HCT116 (cell line): ENCODE results near the gene COTL1.

Experiments used
- ELF1 ChIP-seq: IDR thresholded peaks from 2 replicates; pipeline ENCODE4 v1.6.1; 2012; ENCODE audit warnings: low read depth, borderline replicate concordance
- EZH2 ChIP-seq: fragments of 200-600 bp; sonication (generic); IDR thresholded peaks from 2 replicates; pipeline ENCODE4 v1.6.1; 2017; ENCODE audit warnings: antibody characterized with exemption, mixed run types
- POLR2AphosphoS5 ChIP-seq: IDR thresholded peaks from 2 replicates; pipeline ENCODE4 v1.6.1; 2011; ENCODE audit warnings: mild to moderate bottlenecking, low read depth, low read length, moderate library complexity

- TF ChIP-seq EZH2 (no peak), ELF1 (no peak), POLR2AphosphoS5 (no peak)
Measured at GRCh38 chr16:84561291-84561690, 56.6 kb downstream of the COTL1 start.
